Caco-2 (cell line): Measurements from ENCODE around the gene KLHL9. TPM values are rescaled to one million over a fixed set of nuclear protein-coding genes. Genes with fewer than 3 reads are reported as not detected.

Source experiments
- BruUV-seq: library from RNA; stranded (reverse); fragments of 400-500 nt; replicated peaks from 2 replicates; lab custom pipeline; 2021; lab: Mats Ljungman, UMichigan
- CTCF ChIA-PET: fragments of 300-600 bp; sonication (Branson Sonifier 250); formaldehyde crosslinking; loops from one replicate; lab custom pipeline; 2022; ENCODE audit warnings: antibody characterized with exemption; lab: Charles Lee
- POLR2A ChIA-PET: fragments of 300-600 bp; sonication (Branson Sonifier 250); formaldehyde crosslinking; loops from one replicate; lab custom pipeline; 2022; ENCODE audit warnings: antibody characterized with exemption; lab: Charles Lee
- DNase-seq, 2 experiments: peaks; one replicate each; pipeline versions ENCODE4 v3.0.0 to v3.0.0-alpha.2; 2020 to 2022
- H3K27me3 ChIP-seq: replicated peaks from 2 replicates; pipeline ENCODE4 v1.6.0; 2011; ENCODE audit warnings: low read length; ENCODE audit not compliant: control insufficient read depth, insufficient read depth
- H3K36me3 ChIP-seq: 2 replicates; pipeline ENCODE4 v1.5.1; 2011; ENCODE audit warnings: low read length; ENCODE audit not compliant: control insufficient read depth, insufficient read depth
- H3K4me1 ChIP-seq: fragments of 250-450 bp; sonication (Bioruptor Pico); 2 replicates; pipeline ENCODE4 v1.5.1; 2020; ENCODE audit warnings: mild to moderate bottlenecking
- H3K4me3 ChIP-seq: 2 replicates; pipeline ENCODE4 v1.5.1; 2011; ENCODE audit warnings: low read depth, mild to moderate bottlenecking, control low read depth, low read length
- H3K9me3 ChIP-seq: fragments of 250-450 bp; sonication (Bioruptor Pico); 2 replicates; pipeline ENCODE4 v1.5.1; 2020; ENCODE audit warnings: mild to moderate bottlenecking, moderate library complexity
- H3K27ac Mint-ChIP-seq: one replicate; pipeline ENCODE4 v1.8.0; 2022; ENCODE audit warnings: mixed read lengths; ENCODE audit not compliant: unreplicated experiment
- H3K27me3 Mint-ChIP-seq: one replicate; pipeline ENCODE4 v1.8.0; 2022; ENCODE audit warnings: mixed read lengths; ENCODE audit not compliant: insufficient read depth, unreplicated experiment
- H3K36me3 Mint-ChIP-seq: one replicate; pipeline ENCODE4 v1.8.0; 2022; ENCODE audit warnings: mild to moderate bottlenecking, mixed read lengths; ENCODE audit not compliant: insufficient read depth, unreplicated experiment
- H3K4me1 Mint-ChIP-seq: one replicate; pipeline ENCODE4 v1.8.0; 2022; ENCODE audit warnings: low read depth, mixed read lengths; ENCODE audit not compliant: unreplicated experiment
- H3K4me3 Mint-ChIP-seq: one replicate; pipeline ENCODE4 v1.8.0; 2022; ENCODE audit warnings: mild to moderate bottlenecking, moderate library complexity, mixed read lengths; ENCODE audit not compliant: unreplicated experiment
- H3K9me3 Mint-ChIP-seq: one replicate; pipeline ENCODE4 v1.8.0; 2022; ENCODE audit warnings: mixed read lengths; ENCODE audit not compliant: unreplicated experiment
- CTCF ChIP-seq, 2 experiments: fragments of 200-600 bp in 1 of 2; IDR thresholded peaks; 1 replicate in 1 of 2; 2 replicates in 1 of 2; pipeline versions ENCODE4 v1.5.1 to v1.8.0; 2011 to 2022; ENCODE audit warnings: antibody characterized with exemption in 1 of 2, control low read depth in 1 of 2, inconsistent platforms in 1 of 2, low read depth in 1 of 2, low read length in 1 of 2, mild to moderate bottlenecking in 1 of 2, moderate library complexity in 1 of 2; ENCODE audit not compliant: insufficient read depth in 1 of 2, severe bottlenecking in 1 of 2, unreplicated experiment in 1 of 2
- intact Hi-C: fragments of 100-400 bp; cut with micrococcal nuclease; formaldehyde crosslinking; loops from one replicate; pipeline ENCODE4 v1.10.0; 2022; ENCODE audit not compliant: unreplicated experiment
- total RNA-seq: library from RNA; stranded (reverse); gene quantifications from 2 replicates; pipeline ENCODE4 v1.2.3, GENCODE V29; 2022

Gene KLHL9
- total RNA-seq, 1 experiment from 2014 or later = 13.5 TPM

GRCh38 chr9:21333226-21333625 is 2.0 kb downstream of the KLHL9 start:
- no peaks in the 10 kb centered on the region for H3K9me3 ChIP-seq
- Mint-ChIP-seq H3K27me3 (peaks cover 3% of the 10 kb centered on the region), H3K4me3 (no peak overlapping the region), H3K27ac (no peak overlapping the region), H3K4me1 (peaks cover 5% of the 10 kb centered on the region), H3K36me3 (no peaks in the 10 kb centered on the region), H3K9me3 (no peaks in the 10 kb centered on the region)
- BruUV-seq = no TSS peak
- peaks cover 4% of the 10 kb centered on the region for H3K4me1 ChIP-seq
- ChIA-PET POLR2A (no interaction called here), CTCF (interaction anchor here (0.5 to 2.0 kb wide), 2 partner anchors 15 to 59 kb away, joined by 4 to 6 read pairs; no protein-coding TSS in a partner anchor)
- H3K36me3 ChIP-seq = no peaks in the 10 kb centered on the region
- DNase-seq = no peak
- no peak for TF ChIP-seq CTCF (IDR thresholded peaks at IDR 0.05; ENCODE audit: insufficient read depth in 1 of 2, low read depth in 1 of 2, low read length in 1 of 2, severe bottlenecking in 1 of 2, unreplicated experiment in 1 of 2)
- no peaks in the 10 kb centered on the region for H3K27me3 ChIP-seq
- no peak overlapping the region for H3K4me3 ChIP-seq
- intact Hi-C loops = no loop called here

GRCh38 chr9:21331676-21332402 is 3.4 kb downstream of the KLHL9 start:
- H3K9me3 Mint-ChIP-seq = no peaks in the 10 kb centered on the region
- H3K4me3 ChIP-seq = no peak overlapping the region
- no peak overlapping the region for H3K4me3 Mint-ChIP-seq
- peaks cover 5% of the 10 kb centered on the region for H3K4me1 Mint-ChIP-seq
- no peaks in the 10 kb centered on the region for H3K27me3 Mint-ChIP-seq
- BruUV-seq = no TSS peak
- H3K36me3 ChIP-seq = no peaks in the 10 kb centered on the region
- POLR2A ChIA-PET = no interaction called here
- H3K4me1 ChIP-seq = peaks cover 4% of the 10 kb centered on the region
- H3K36me3 Mint-ChIP-seq = no peaks in the 10 kb centered on the region
- CTCF ChIA-PET = interaction anchor here (0.6 kb wide), 1 partner anchor 807 kb away, joined by 3 read pairs; no protein-coding TSS in a partner anchor
- intact Hi-C loops = no loop called here
- no peak for DNase-seq
- TF ChIP-seq CTCF (IDR thresholded peaks at IDR 0.05; ENCODE audit: insufficient read depth in 1 of 2, low read depth in 1 of 2, low read length in 1 of 2, severe bottlenecking in 1 of 2, unreplicated experiment in 1 of 2) = no peak
- no peaks in the 10 kb centered on the region for H3K27me3 ChIP-seq
- H3K9me3 ChIP-seq = no peaks in the 10 kb centered on the region
- H3K27ac Mint-ChIP-seq = no peak overlapping the region

GRCh38 chr9:21326526-21327139 is 8.6 kb downstream of the KLHL9 start:
- POLR2A ChIA-PET = no interaction called here
- Mint-ChIP-seq H3K4me1 (no peaks in the 10 kb centered on the region), H3K36me3 (peaks cover 10% of the 10 kb centered on the region), H3K9me3 (no peaks in the 10 kb centered on the region), H3K27me3 (no peaks in the 10 kb centered on the region), H3K27ac (no peak overlapping the region), H3K4me3 (no peak overlapping the region)
- H3K27me3 ChIP-seq = no peaks in the 10 kb centered on the region
- H3K36me3 ChIP-seq = no peaks in the 10 kb centered on the region
- intact Hi-C loops = loop anchor here (1.0 kb wide), 3 partner anchors 66 to 129 kb away; no protein-coding TSS in a partner anchor
- H3K9me3 ChIP-seq = no peaks in the 10 kb centered on the region
- no TSS peak for BruUV-seq
- CTCF ChIA-PET = interaction anchor here (0.6 to 1.5 kb wide), 8 partner anchors 9 to 462 kb away, joined by 3 to 21 read pairs (median 6); partner anchors contain the start of gene KLHL9
- DNase-seq = peak in 1 of 2 experiments; percentile 7
- TF ChIP-seq CTCF (IDR thresholded peaks at IDR 0.05; ENCODE audit: insufficient read depth in 1 of 2, low read depth in 1 of 2, low read length in 1 of 2, severe bottlenecking in 1 of 2, unreplicated experiment in 1 of 2) = peak; percentile 27 to 41
- H3K4me3 ChIP-seq = no peak overlapping the region
- no peaks in the 10 kb centered on the region for H3K4me1 ChIP-seq
